Liver (tissue), 3 donors: ENCODE measurements around the gene SDHA.

Source experiments
- CTCF ChIP-seq: fragments of 150-350 bp; IDR thresholded peaks from 2 replicates; pipeline ENCODE4 v1.5.1; 2017; ENCODE audit warnings: improper control_type of control experiment, low read depth, low read length; ENCODE audit not compliant: missing input control
- JUND ChIP-seq, 2 donors: IDR thresholded peaks; 2 replicates each; pipeline ENCODE4 v1.6.1; 2016; ENCODE audit warnings: antibody characterized with exemption in 2 of 2
- SP1 ChIP-seq: IDR thresholded peaks from 2 replicates; pipeline ENCODE4 v1.6.1; 2018; ENCODE audit warnings: antibody characterized with exemption, mild to moderate bottlenecking
- donor health status: healthy.
- donor health status: healthy.

GRCh38 chr5:196350-196749, 21.8 kb upstream of the SDHA start:
- TF ChIP-seq SP1: no peak
- TF ChIP-seq CTCF: no peak
- no peak for TF ChIP-seq JUND (IDR thresholded peaks at IDR 0.05)
